H1 (cell line): ENCODE data around the gene CNBD2. TPM values are rescaled to one million over a fixed set of nuclear protein-coding genes. Genes with fewer than 3 reads are reported as not detected.
"Not testable (repeated sequence)": the region's sequence is repeated elsewhere in the genome, so short reads cannot be mapped to it uniquely, and the experiment has no call there.

Source experiments
- CTCF ChIA-PET: fragments of 300-600 bp; sonication (Branson Sonifier 250); formaldehyde crosslinking; loops from one replicate; lab custom pipeline; 2021; ENCODE audit not compliant: partially characterized antibody; lab: Charles Lee
- POLR2A ChIA-PET: fragments of 300-600 bp; sonication (Branson Sonifier 250); formaldehyde crosslinking; loops from one replicate; lab custom pipeline; 2021; ENCODE audit warnings: inconsistent platforms; ENCODE audit not compliant: partially characterized antibody; lab: Charles Lee
- DNase-seq, 2 experiments: peaks; one replicate each; pipeline versions ENCODE4 v3.0.0 to v3.0.0-alpha.2; 2010 to 2022; ENCODE audit warnings: low spot score in 2 of 2, low read depth in 1 of 2, mixed read lengths in 1 of 2
- FAIRE-seq: peaks from 2 replicates; lab custom pipeline; 2011; peaks lifted over from hg19 to GRCh38; lab: Jason Lieb, UNC
- H2AFZ ChIP-seq: 2 replicates; pipeline ENCODE4 v1.8.1; 2012; ENCODE audit warnings: low read length, inconsistent platforms
- H2AK5ac ChIP-seq: 2 replicates; pipeline ENCODE4 v1.6.1; 2013; ENCODE audit warnings: low read depth, low read length
- H2BK120ac ChIP-seq: replicated peaks from 2 replicates; pipeline ENCODE3; 2013; ENCODE audit warnings: low read depth, low read length, inconsistent platforms
- H2BK12ac ChIP-seq: 2 replicates; pipeline ENCODE4 v1.6.1; 2013; ENCODE audit warnings: low read depth, low read length
- H2BK15ac ChIP-seq: 2 replicates; pipeline ENCODE4 v1.6.1; 2013; ENCODE audit warnings: low read length
- H2BK20ac ChIP-seq: 2 replicates; pipeline ENCODE4 v1.6.1; 2013; ENCODE audit warnings: low read length
- H2BK5ac ChIP-seq: 2 replicates; pipeline ENCODE4 v1.6.1; 2013; ENCODE audit warnings: low read depth, low read length
- H3K14ac ChIP-seq: 2 replicates; pipeline ENCODE4 v1.6.1; 2013; ENCODE audit warnings: inconsistent platforms; ENCODE audit not compliant: insufficient read length
- H3K18ac ChIP-seq: 2 replicates; pipeline ENCODE4 v1.6.1; 2013; ENCODE audit warnings: low read length; ENCODE audit errors: extremely low read depth
- H3K23ac ChIP-seq: 2 replicates; pipeline ENCODE4 v1.6.1; 2013; ENCODE audit warnings: inconsistent platforms; ENCODE audit not compliant: insufficient read length
- H3K23me2 ChIP-seq: 2 replicates; pipeline ENCODE4 v1.6.1; 2013; ENCODE audit warnings: low read depth, low read length
- H3K27ac ChIP-seq: 2 replicates; pipeline ENCODE4 v1.6.1; 2011; ENCODE audit warnings: low read depth, low read length, inconsistent platforms
- H3K27me3 ChIP-seq, 4 experiments: replicated peaks in 1 of 4; 1 replicate in 1 of 4; 2 replicates in 3 of 4; pipeline versions ENCODE4 v1.6.1 to v1.8.1; 2011 to 2013; ENCODE audit warnings: low read length in 3 of 4, mild to moderate bottlenecking in 3 of 4, inconsistent platforms in 2 of 4, mixed read lengths in 2 of 4, moderate library complexity in 1 of 4; ENCODE audit not compliant: control insufficient read depth in 3 of 4, insufficient read depth in 3 of 4; ENCODE audit errors: extremely low read depth in 1 of 4
- H3K36me3 ChIP-seq, 4 experiments: 2 replicates each; pipeline versions ENCODE4 v1.6.1 to v1.8.1; 2011 to 2013; ENCODE audit warnings: mild to moderate bottlenecking in 4 of 4, low read length in 3 of 4, moderate library complexity in 2 of 4, control low read depth in 1 of 4, inconsistent platforms in 1 of 4; ENCODE audit not compliant: insufficient read depth in 4 of 4, control insufficient read depth in 2 of 4
- H3K4ac ChIP-seq: replicated peaks from 2 replicates; pipeline ENCODE3; 2013; ENCODE audit warnings: low read length, low read depth, mixed read lengths, inconsistent platforms; ENCODE audit not compliant: insufficient read length
- H3K4me1 ChIP-seq, 4 experiments: replicated peaks in 1 of 4; 1 replicate in 1 of 4; 2 replicates in 3 of 4; pipeline versions ENCODE4 v1.6.1 to v1.8.1; 2011 to 2013; ENCODE audit warnings: low read length in 3 of 4, inconsistent platforms in 2 of 4, mixed read lengths in 1 of 4; ENCODE audit not compliant: insufficient read depth in 4 of 4, control insufficient read depth in 3 of 4
- H3K4me2 ChIP-seq, 2 experiments: 2 replicates each; pipeline versions ENCODE4 v1.6.1 to v1.8.1; 2011 to 2013; ENCODE audit warnings: low read depth in 2 of 2, low read length in 2 of 2, control low read depth in 1 of 2, inconsistent platforms in 1 of 2, mild to moderate bottlenecking in 1 of 2; ENCODE audit not compliant: insufficient read depth in 1 of 2
- H3K4me3 ChIP-seq, 4 experiments: fragments of 200-600, 300-600 bp in 1 of 4; sonication (generic), shearing (Covaris generic), sonication (Bioruptor Twin) in 1 of 4; 2 replicates each; pipeline versions ENCODE4 v1.5.1 to v1.8.1; 2011 to 2016; ENCODE audit warnings: low read length in 4 of 4, low read depth in 3 of 4, control low read depth in 2 of 4, inconsistent platforms in 2 of 4, mild to moderate bottlenecking in 2 of 4, mixed read lengths in 1 of 4, moderate library complexity in 1 of 4; ENCODE audit not compliant: insufficient read depth in 2 of 4; ENCODE audit errors: extremely low read depth in 1 of 4
- H3K56ac ChIP-seq: replicated peaks from 2 replicates; pipeline ENCODE3; 2013; ENCODE audit warnings: low read depth, mild to moderate bottlenecking, mixed read lengths, low read length, inconsistent platforms; ENCODE audit not compliant: insufficient read length
- H3K79me1 ChIP-seq: 2 replicates; pipeline ENCODE4 v1.6.1; 2013; ENCODE audit warnings: low read depth, low read length, control low read depth
- H3K79me2 ChIP-seq, 2 experiments: 2 replicates each; pipeline versions ENCODE4 v1.6.1 to v1.8.1; 2012 to 2013; ENCODE audit warnings: low read length in 2 of 2, mild to moderate bottlenecking in 2 of 2, inconsistent platforms in 1 of 2; ENCODE audit not compliant: insufficient read depth in 2 of 2, control insufficient read depth in 1 of 2
- H3K9ac ChIP-seq, 4 experiments: replicated peaks in 1 of 4; 1 replicate in 1 of 4; 2 replicates in 3 of 4; pipeline versions ENCODE4 v1.6.1 to v1.8.1; 2011 to 2013; ENCODE audit warnings: low read depth in 3 of 4, low read length in 3 of 4, control low read depth in 2 of 4, mild to moderate bottlenecking in 2 of 4, moderate library complexity in 2 of 4, inconsistent platforms in 1 of 4; ENCODE audit errors: extremely low read depth in 1 of 4
- H3K9me3 ChIP-seq, 2 experiments: 2 replicates each; pipeline versions ENCODE4 v1.6.1 to v1.8.1; 2012 to 2013; ENCODE audit warnings: mild to moderate bottlenecking in 2 of 2, moderate library complexity in 2 of 2, control low read depth in 1 of 2, inconsistent platforms in 1 of 2, low read depth in 1 of 2, low read length in 1 of 2, mixed read lengths in 1 of 2; ENCODE audit not compliant: insufficient read depth in 2 of 2
- H4K20me1 ChIP-seq, 2 experiments: replicated peaks in 1 of 2; 2 replicates each; pipeline versions ENCODE3 to v1.8.1; 2011 to 2013; ENCODE audit warnings: inconsistent platforms in 2 of 2, low read length in 2 of 2, mild to moderate bottlenecking in 1 of 2; ENCODE audit not compliant: insufficient read depth in 2 of 2, control insufficient read depth in 1 of 2
- H4K5ac ChIP-seq: 2 replicates; pipeline ENCODE4 v1.6.1; 2013; ENCODE audit warnings: low read length, low read depth, mixed read lengths, inconsistent platforms; ENCODE audit not compliant: insufficient read length
- H4K8ac ChIP-seq: 2 replicates; pipeline ENCODE4 v1.8.0; 2013; ENCODE audit warnings: mild to moderate bottlenecking, moderate library complexity, low read length, inconsistent platforms; ENCODE audit not compliant: insufficient read depth; ENCODE audit errors: extremely low read depth
- H4K91ac ChIP-seq: replicated peaks from 2 replicates; pipeline ENCODE3; 2013; ENCODE audit warnings: low read length, mixed read lengths, inconsistent platforms; ENCODE audit not compliant: insufficient read length
- CEBPB ChIP-seq: IDR thresholded peaks from 2 replicates; pipeline ENCODE4 v1.6.1; 2012; ENCODE audit warnings: low read depth, low read length
- E2F6 ChIP-seq: IDR thresholded peaks from 2 replicates; pipeline ENCODE4 v1.6.1; 2012; ENCODE audit warnings: inconsistent platforms
- GTF2F1 ChIP-seq: IDR thresholded peaks from 2 replicates; pipeline ENCODE4 v1.6.1; 2012; ENCODE audit warnings: low read depth, low read length, improper control_type of control experiment, borderline replicate concordance
- SAP30 ChIP-seq: fragments of 300-600 bp; sonication (generic); IDR thresholded peaks from 2 replicates; pipeline ENCODE4 v1.7.1; 2012; ENCODE audit warnings: low read length, moderate library complexity, mild to moderate bottlenecking, inconsistent platforms; ENCODE audit not compliant: insufficient read depth, insufficient replicate concordance
- WGBS, 2 experiments: shearing (Covaris generic) in 1 of 2; methylation state at CpG; one replicate each; pipeline versions ENCODE4 v1.1.6 to v1.1.7; 2013 to 2015; ENCODE audit warnings: low lambda C conversion rate in 2 of 2, mixed read lengths in 2 of 2, inconsistent platforms in 1 of 2, low coverage in 1 of 2, missing lambda C conversion rate in 1 of 2; ENCODE audit not compliant: insufficient replicate concordance in 2 of 2, insufficient coverage in 1 of 2, insufficient read length in 1 of 2; ENCODE audit errors: extremely low coverage in 1 of 2, missing lambda C conversion rate in 1 of 2; 5-methylcytosine and 5-hydroxymethylcytosine counted together
- polyA plus RNA-seq, 7 experiments: library from polyadenylated mRNA; depleted of rRNA in 3 of 7; stranded (reverse) in 5 of 7; unstranded in 2 of 7; fragments of >200 nt in 5 of 7; fragments of 200-250 nt in 2 of 7; gene quantifications; 1 replicate in 5 of 7; 2 replicates in 1 of 7; 4 replicates in 1 of 7; pipeline versions ENCODE4 v1.2.1 to v1.2.3, GENCODE V29; 2011 to 2013; ENCODE audit warnings: missing spikeins in 2 of 7, mixed read lengths in 2 of 7
- total RNA-seq: library from RNA; stranded (reverse); fragmentation: NEBNext Ultra II Directional; extraction: Animal tissue kit (Norgen Biotek cat#: 25700); gene quantifications from 2 replicates; pipeline ENCODE4 v1.2.1, GENCODE V29; 2021
- TF ChIP-seq, protein P1 (sequence below): IDR thresholded peaks from 2 replicates; pipeline ENCODE4 v1.6.1; 2011; ENCODE audit warnings: low read length, improper control_type of control experiment

Gene CNBD2
- total and polyA plus RNA-seq, 2 of the 8 experiments (the other 6 are each of a cell fraction or from before 2014, with no cell fraction given), result 2.6 to 4.5 TPM

DNA sequence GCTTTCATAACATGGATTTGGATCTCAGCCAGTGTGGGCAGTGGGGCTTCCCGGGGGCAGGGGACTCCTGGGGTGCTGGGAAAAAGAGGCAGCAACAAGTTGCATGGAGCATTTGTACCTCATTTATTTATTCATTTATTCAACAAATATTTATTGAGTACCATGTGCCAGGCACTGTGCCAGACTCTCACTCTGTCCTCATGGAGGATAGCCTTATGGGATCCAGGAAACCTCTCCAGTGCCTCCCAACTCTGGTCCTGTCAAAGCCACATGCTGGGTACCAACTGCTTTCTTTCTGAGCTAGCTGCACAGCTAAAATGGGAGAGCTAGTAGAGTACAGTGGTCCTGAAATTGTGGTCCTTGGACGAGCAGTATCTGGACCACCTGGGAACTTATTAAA, 98.4 kb downstream of the CNBD2 start (continued):
- TF ChIP-seq E2F6 (no peak), SAP30 (no peak), CEBPB (no peak), GTF2F1 (no peak)
- TF ChIP-seq, protein P1, sequence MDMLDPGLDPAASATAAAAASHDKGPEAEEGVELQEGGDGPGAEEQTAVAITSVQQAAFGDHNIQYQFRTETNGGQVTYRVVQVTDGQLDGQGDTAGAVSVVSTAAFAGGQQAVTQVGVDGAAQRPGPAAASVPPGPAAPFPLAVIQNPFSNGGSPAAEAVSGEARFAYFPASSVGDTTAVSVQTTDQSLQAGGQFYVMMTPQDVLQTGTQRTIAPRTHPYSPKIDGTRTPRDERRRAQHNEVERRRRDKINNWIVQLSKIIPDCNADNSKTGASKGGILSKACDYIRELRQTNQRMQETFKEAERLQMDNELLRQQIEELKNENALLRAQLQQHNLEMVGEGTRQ, result no peak

- DNase-seq, H2BK120ac ChIP-seq, H3K23me2 ChIP-seq, H3K14ac ChIP-seq, H4K91ac ChIP-seq, H3K4ac ChIP-seq, H2AK5ac ChIP-seq, H2BK12ac ChIP-seq, H3K23ac ChIP-seq, POLR2A ChIA-PET, H3K56ac ChIP-seq, H3K36me3 ChIP-seq, H3K79me1 ChIP-seq, H2BK15ac ChIP-seq, FAIRE-seq, H2AFZ ChIP-seq, H3K4me3 ChIP-seq, H2BK5ac ChIP-seq, H3K18ac ChIP-seq, H2BK20ac ChIP-seq, H3K79me2 ChIP-seq, H4K5ac ChIP-seq, H4K20me1 ChIP-seq, H4K8ac ChIP-seq, H3K9me3 ChIP-seq, H3K27ac ChIP-seq, H3K9ac ChIP-seq, H3K4me2 ChIP-seq: not testable (repeated sequence)
- WGBS, 2 experiments, result 96% methylated on average over 11 of the region's 11 CpGs; no CpG with 5 or more reads in 1 of the 2 experiments
- Histone ChIP-seq H3K4me1 (peaks cover 0 to 17% (median 7%) of the 10 kb centered on the region in 4 experiments; a peak in 6 of 7 replicates), H3K27me3 (peaks cover 0 to 17% (median 12%) of the 10 kb centered on the region in 4 experiments; a peak in 5 of 7 replicates)
- CTCF ChIA-PET, result interaction anchor here (1.2 kb wide), 1 partner anchor 29 kb away, joined by 3 read pairs; no protein-coding TSS in a partner anchor
These were observed 100.1 kb downstream of the CNBD2 start for GRCh38 chr20:36068526-36068925.
